K562 (cell line): Measurements from ENCODE around the gene C11orf91. TPM values are rescaled to one million over a fixed set of nuclear protein-coding genes. Genes with fewer than 3 reads are reported as not detected.
"Not testable (repeated sequence)": the region's sequence is repeated elsewhere in the genome, so short reads cannot be mapped to it uniquely, and the experiment has no call there.

Experiments used
- ATAC-seq: fragments of 200-7000 bp; cut with Tn5 transposase; 3 replicates; pipeline ENCODE4 v1.9.1; 2020; ENCODE audit warnings: moderate library complexity
- BruUV-seq: library from RNA; stranded (reverse); fragments of 400-500 nt; replicated peaks from 2 replicates; lab custom pipeline; 2021; lab: Mats Ljungman, UMichigan
- CTCF ChIA-PET: fragments of 300-600 bp; formaldehyde crosslinking; extraction: SDS; loops from one replicate; lab custom pipeline; 2021; ENCODE audit warnings: low intra/inter-chr PET ratio; lab: Yijun Ruan, JAX
- POLR2A ChIA-PET: fragments of 300-600, 350-650 bp; sonication (Branson Sonifier 250); formaldehyde crosslinking; extraction: SDS; loops from one replicate; lab custom pipeline; 2021; ENCODE audit warnings: antibody characterized with exemption, inconsistent platforms; lab: Yijun Ruan, JAX
- DNase-seq, 4 experiments: peaks; one replicate each; pipeline versions ENCODE4 v3.0.0 to v3.0.0-alpha.2; 2011 to 2018; ENCODE audit warnings: low spot score in 3 of 4, mixed read lengths in 3 of 4; ENCODE audit errors: extremely low read depth in 1 of 4
- FAIRE-seq: peaks from 2 replicates; lab custom pipeline; 2011; peaks lifted over from hg19 to GRCh38; lab: Jason Lieb, UNC
- H2AFZ ChIP-seq: 2 replicates; pipeline ENCODE4 v1.6.0; 2011; ENCODE audit warnings: low read depth, low read length, control low read depth, inconsistent platforms
- H3K27ac ChIP-seq: fragments of 200-600 bp; 3 replicates; pipeline ENCODE4 v1.8.0; 2011; ENCODE audit warnings: low read depth, mild to moderate bottlenecking, control low read depth, inconsistent platforms, low read length, moderate library complexity, mixed read lengths; ENCODE audit errors: extremely low read depth
- H3K27me3 ChIP-seq, 2 experiments: fragments of 300-600 bp in 1 of 2; 2 replicates in 1 of 2; 3 replicates in 1 of 2; pipeline versions ENCODE4 v1.6.0 to v1.8.0; 2011; ENCODE audit warnings: inconsistent platforms in 2 of 2, low read length in 2 of 2, mild to moderate bottlenecking in 1 of 2, mixed read lengths in 1 of 2, moderate library complexity in 1 of 2; ENCODE audit not compliant: control insufficient read depth in 2 of 2, insufficient read depth in 2 of 2
- H3K36me3 ChIP-seq: fragments of 300-600 bp; 3 replicates; pipeline ENCODE4 v1.8.0; 2011; ENCODE audit warnings: mild to moderate bottlenecking, low read length, inconsistent platforms; ENCODE audit not compliant: control insufficient read depth, insufficient read depth
- H3K4me1 ChIP-seq, 2 experiments: fragments of 200-600 bp in 1 of 2; replicated peaks in 1 of 2; 2 replicates in 1 of 2; 3 replicates in 1 of 2; pipeline versions ENCODE4 v1.5.1 to v1.8.0; 2011; ENCODE audit warnings: inconsistent platforms in 2 of 2, low read length in 2 of 2, mild to moderate bottlenecking in 1 of 2, mixed read lengths in 1 of 2, moderate library complexity in 1 of 2; ENCODE audit not compliant: control insufficient read depth in 2 of 2, insufficient read depth in 2 of 2
- H3K4me2 ChIP-seq: 2 replicates; pipeline ENCODE4 v1.6.1; 2011; ENCODE audit warnings: low read length, control low read depth, inconsistent platforms, mixed read lengths; ENCODE audit not compliant: insufficient read depth
- H3K4me3 ChIP-seq: fragments of 200-600 bp; sonication (generic), shearing (Covaris generic); 2 replicates; pipeline ENCODE4 v1.5.1; 2016; ENCODE audit warnings: control low read depth, inconsistent platforms
- H3K79me2 ChIP-seq: fragments of 200-600 bp; 3 replicates; pipeline ENCODE4 v1.8.0; 2011; ENCODE audit warnings: low read length, inconsistent platforms; ENCODE audit not compliant: control insufficient read depth, insufficient read depth
- H3K9ac ChIP-seq, 2 experiments: 2 replicates each; pipeline versions ENCODE4 v1.6.0 to v1.6.1; 2011; ENCODE audit warnings: low read depth in 2 of 2, low read length in 2 of 2, control low read depth in 1 of 2, inconsistent platforms in 1 of 2, mild to moderate bottlenecking in 1 of 2, mixed read lengths in 1 of 2; ENCODE audit not compliant: insufficient read depth in 1 of 2
- H3K9me1 ChIP-seq: one replicate; pipeline ENCODE4 v1.6.0; 2011; ENCODE audit warnings: inconsistent platforms, mild to moderate bottlenecking, low read length, moderate library complexity; ENCODE audit not compliant: control insufficient read depth, insufficient read depth
- H3K9me3 ChIP-seq: replicated peaks from 2 replicates; pipeline ENCODE4 v1.5.1; 2011; ENCODE audit warnings: low read depth, low read length, inconsistent platforms; ENCODE audit not compliant: control insufficient read depth, insufficient read depth
- H4K20me1 ChIP-seq: replicated peaks from 2 replicates; pipeline ENCODE4 v1.6.1; 2011; ENCODE audit warnings: low read length, inconsistent platforms, mixed read lengths; ENCODE audit not compliant: control insufficient read depth, insufficient read depth
- FOXJ2 ChIP-seq: fragments of 200-800 bp; sonication (Bioruptor generic); IDR thresholded peaks from 2 replicates; pipeline ENCODE4 v1.6.1; 2016; ENCODE audit warnings: missing genetic modification characterization, missing compliant biosample characterization
- NBN ChIP-seq: fragments of 450-650 bp; IDR thresholded peaks from 2 replicates; pipeline ENCODE4 v1.6.1; 2016; ENCODE audit warnings: low read depth, mild to moderate bottlenecking
- RBM39 ChIP-seq: fragments of 200-400 bp; formaldehyde crosslinking; optimal IDR thresholded peaks from 2 replicates; pipeline ENCODE3; 2018; ENCODE audit warnings: low read depth, low read length
- SRSF1 ChIP-seq: fragments of 200-400 bp; formaldehyde crosslinking; IDR thresholded peaks from 2 replicates; pipeline ENCODE4 v1.6.1; 2017; ENCODE audit warnings: mild to moderate bottlenecking, low read depth, low read length, moderate library complexity
- ZBTB40 ChIP-seq, 2 experiments: fragments of 450-650 bp in 1 of 2; sonication (generic) in 1 of 2; formaldehyde crosslinking in 1 of 2; IDR thresholded peaks; 2 replicates each; pipeline versions ENCODE4 v1.7.1 to v1.9.0; 2016 to 2022; ENCODE audit warnings: inconsistent platforms in 1 of 2, mild to moderate bottlenecking in 1 of 2, missing genetic modification reagents in 1 of 2
- ZNF354B ChIP-seq: fragments of 250-450 bp; sonication (Bioruptor Pico); IDR thresholded peaks from 2 replicates; pipeline ENCODE4 v1.4.0; 2020
- WGBS: fragments of 100-300 bp; shearing (Covaris generic); methylation state at CpG from one replicate; pipeline ENCODE4 v1.1.6; 2016; ENCODE audit warnings: low coverage, mixed read lengths; ENCODE audit not compliant: insufficient coverage; ENCODE audit errors: missing lambda C conversion rate; 5-methylcytosine and 5-hydroxymethylcytosine counted together
- in situ Hi-C: fragments of 300-500 bp; cut with MboI; formaldehyde crosslinking; loops from 4 replicates; pipeline ENCODE4 v1.15.0; 2018; ENCODE audit warnings: inconsistent platforms, mixed read lengths
- intact Hi-C: fragments of 100-400 bp; cut with micrococcal nuclease; formaldehyde crosslinking; loops from 2 replicates; pipeline ENCODE4 v1.14.2; 2022
- polyA plus RNA-seq, 8 experiments: library from polyadenylated mRNA; depleted of rRNA in 4 of 8; stranded (reverse) in 5 of 8; unstranded in 3 of 8; fragments of >200 nt; fragmentation: Nextera tagmentation in 2 of 8; fragmentation: Illumina TruSeq in 1 of 8; extraction: Ambion mirVana in 2 of 8; extraction: Trizol in 1 of 8; gene quantifications; 2 replicates each; pipeline versions ENCODE4 v1.2.1 to v1.2.3, GENCODE V29; 2011 to 2014; ENCODE audit warnings: inconsistent platforms in 1 of 8, missing spikeins in 1 of 8
- total RNA-seq, 7 experiments: library from RNA; depleted of rRNA in 6 of 7; stranded (reverse); fragments of >200 nt in 6 of 7; fragmentation: Illumina TruSeq in 2 of 7; extraction: Trizol in 2 of 7; gene quantifications; 2 replicates each; pipeline versions ENCODE4 v1.2.1 to v1.2.3, GENCODE V29; 2011 to 2021; ENCODE audit warnings: low replicate concordance in 1 of 7

The C11orf91 gene
- total and polyA plus RNA-seq, 9 of the 15 experiments (the other 6 are each of a cell fraction or from before 2014, with no cell fraction given), result not detected

- TF ChIP-seq SRSF1 (no peak), ZBTB40 (IDR thresholded peaks at IDR 0.05) (no peak), ZBTB40 (CRISPR knock-in tag; IDR thresholded peaks at IDR 0.05) (no peak), NBN (no peak), FOXJ2 (tag) (no peak), RBM39 (no peak), ZNF354B (no peak)
- TF ChIP-seq, all 486 proteins: peak for 0
These were observed 37.5 kb downstream of the C11orf91 start (continued) for GRCh38 chr11:33663121-33663520.

- H3K36me3 ChIP-seq, H4K20me1 ChIP-seq, H3K9me3 ChIP-seq, H3K9me1 ChIP-seq, FAIRE-seq, intact Hi-C loops, in situ Hi-C loops, H2AFZ ChIP-seq, H3K4me3 ChIP-seq, H3K4me2 ChIP-seq, DNase-seq, H3K27ac ChIP-seq, H3K79me2 ChIP-seq, ATAC-seq, H3K4me1 ChIP-seq, BruUV-seq, POLR2A ChIA-PET, H3K9ac ChIP-seq: not testable (repeated sequence)
- H3K27me3 ChIP-seq, result peaks cover 20 to 61% of the 10 kb centered on the region in 2 experiments; a peak in 4 of 5 replicates
- 8% methylated on average over 7 of the region's 7 CpGs for whole genome bisulfite sequencing
- CTCF ChIA-PET, result interaction anchor here (0.6 kb wide), 1 partner anchor 62 kb away, joined by 3 read pairs; no protein-coding TSS in a partner anchor
These were observed 39.1 kb downstream of the C11orf91 start for GRCh38 chr11:33661526-33661925.
